MCF 10A (cell line): ENCODE results near the gene STXBP6. TPM values are rescaled to one million over a fixed set of nuclear protein-coding genes. Genes with fewer than 3 reads are reported as not detected.

Experiments used
- BruUV-seq: library from RNA; stranded (reverse); fragments of 400-500 nt; replicated peaks from 2 replicates; lab custom pipeline; 2021; lab: Mats Ljungman, UMichigan
- CTCF ChIA-PET: fragments of 300-600 bp; sonication (Branson Sonifier 250); formaldehyde crosslinking; extraction: SDS; loops from one replicate; lab custom pipeline; 2021; ENCODE audit warnings: antibody characterized with exemption, inconsistent platforms; lab: Yijun Ruan, JAX
- POLR2A ChIA-PET: fragments of 300-600, 350-650 bp; sonication (Branson Sonifier 250); formaldehyde crosslinking; extraction: SDS; loops from one replicate; lab custom pipeline; 2020; ENCODE audit warnings: antibody characterized with exemption, inconsistent platforms; lab: Yijun Ruan, JAX
- DNase-seq: peaks from one replicate; pipeline ENCODE4 v3.0.0-alpha.2; 2018; ENCODE audit not compliant: unreplicated experiment
- H3K27ac Mint-ChIP-seq: one replicate; pipeline ENCODE4 v1.8.0; 2022; ENCODE audit warnings: mild to moderate bottlenecking, low read depth, mixed read lengths; ENCODE audit not compliant: unreplicated experiment
- H3K27me3 Mint-ChIP-seq: one replicate; pipeline ENCODE4 v1.8.0; 2022; ENCODE audit warnings: mixed read lengths; ENCODE audit not compliant: insufficient read depth, unreplicated experiment
- H3K36me3 Mint-ChIP-seq: one replicate; pipeline ENCODE4 v1.8.0; 2022; ENCODE audit warnings: mild to moderate bottlenecking, moderate library complexity, mixed read lengths; ENCODE audit not compliant: insufficient read depth, unreplicated experiment
- H3K4me1 Mint-ChIP-seq: one replicate; pipeline ENCODE4 v1.8.0; 2022; ENCODE audit warnings: mixed read lengths; ENCODE audit not compliant: insufficient read depth, unreplicated experiment
- H3K4me3 Mint-ChIP-seq: one replicate; pipeline ENCODE4 v1.8.0; 2022; ENCODE audit warnings: mild to moderate bottlenecking, moderate library complexity, mixed read lengths; ENCODE audit not compliant: unreplicated experiment
- H3K9me3 Mint-ChIP-seq: one replicate; pipeline ENCODE4 v1.8.0; 2022; ENCODE audit warnings: mixed read lengths; ENCODE audit not compliant: unreplicated experiment
- CTCF ChIP-seq: fragments of 200-600 bp; IDR thresholded peaks from one replicate; pipeline ENCODE4 v1.8.0; 2022; ENCODE audit warnings: antibody characterized with exemption, mild to moderate bottlenecking; ENCODE audit not compliant: unreplicated experiment
- intact Hi-C: fragments of 100-400 bp; cut with micrococcal nuclease; formaldehyde crosslinking; loops from 2 replicates; pipeline ENCODE4 v1.14.1; 2022
- total RNA-seq: library from RNA; stranded (reverse); gene quantifications from 2 replicates; pipeline ENCODE4 v1.2.3, GENCODE V29; 2022

Gene STXBP6
- total RNA-seq, 1 experiment from 2014 or later, result not detected

DNA sequence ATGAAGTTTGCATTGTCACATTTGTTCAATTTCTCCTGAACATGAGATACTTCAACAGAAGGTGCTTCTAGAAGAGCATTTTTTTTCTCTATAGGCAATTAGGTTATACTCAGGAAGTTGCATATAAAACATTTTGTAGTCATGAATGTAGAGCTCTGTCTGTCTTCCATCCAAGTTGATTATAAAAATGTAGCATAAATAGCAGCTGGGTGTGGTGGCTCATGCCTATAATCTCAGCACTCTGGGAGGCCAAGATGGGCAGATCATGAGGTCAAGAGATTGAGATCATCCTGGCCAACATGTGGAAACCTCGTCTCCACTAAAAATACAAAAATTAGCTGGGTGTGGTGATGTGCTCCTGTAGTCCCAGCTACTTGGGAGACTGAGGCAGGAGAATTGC, 39.5 kb upstream of the STXBP6 start:
- Mint-ChIP-seq H3K36me3 (no peaks in the 10 kb centered on the region), H3K9me3 (no peaks in the 10 kb centered on the region), H3K4me3 (no peak overlapping the region), H3K27ac (no peak overlapping the region), H3K27me3 (no peaks in the 10 kb centered on the region), H3K4me1 (peaks cover 5% of the 10 kb centered on the region)
- no peak for DNase-seq
- ChIA-PET CTCF (interaction anchor here (0.7 kb wide), 1 partner anchor 62 kb away, joined by 4 read pairs; no protein-coding TSS in a partner anchor), POLR2A (no interaction called here)
- intact Hi-C loops, result no loop called here
- no TSS peak for BruUV-seq
- no peak for TF ChIP-seq CTCF

DNA sequence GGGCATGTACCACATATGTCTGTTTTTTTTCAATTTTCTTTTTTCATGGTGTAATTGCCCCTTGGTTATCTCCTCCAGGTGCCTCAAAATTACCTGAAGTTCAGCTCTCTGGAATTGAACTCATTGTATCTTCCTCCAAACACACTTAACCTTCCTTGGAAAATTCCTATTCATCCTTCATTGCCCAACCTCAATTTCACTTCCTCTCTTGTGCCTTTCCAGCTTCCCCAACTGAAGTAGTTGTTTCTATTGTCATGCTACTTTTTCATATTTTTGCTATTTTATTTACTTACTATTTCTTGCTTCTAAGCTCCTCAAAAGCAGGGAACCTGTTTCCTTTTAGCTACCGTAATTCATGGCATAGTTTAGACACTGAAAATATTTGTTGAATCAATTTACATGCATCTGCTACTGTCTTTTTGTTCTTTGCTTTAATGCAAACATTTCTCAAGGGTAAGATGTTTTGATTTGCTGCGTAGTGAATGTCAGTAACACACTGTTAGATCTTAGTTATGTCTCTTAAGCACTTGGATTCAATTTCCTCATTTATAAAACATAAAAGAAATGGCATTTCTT, 37.0 kb upstream of the STXBP6 start:
- Mint-ChIP-seq H3K36me3 (no peaks in the 10 kb centered on the region), H3K4me3 (no peak overlapping the region), H3K27me3 (no peaks in the 10 kb centered on the region), H3K9me3 (peaks cover 10% of the 10 kb centered on the region), H3K4me1 (peaks cover 5% of the 10 kb centered on the region), H3K27ac (no peak overlapping the region)
- intact Hi-C loops, result no loop called here
- CTCF ChIA-PET, result interaction anchor here (0.8 kb wide), 1 partner anchor 155 kb away, joined by 3 read pairs; no protein-coding TSS in a partner anchor
- no TSS peak for BruUV-seq
- POLR2A ChIA-PET, result no interaction called here
- DNase-seq, result no peak
- TF ChIP-seq CTCF, result no peak

GRCh38 chr14:25086081-25086480, 36.1 kb upstream of the STXBP6 start:
- ChIA-PET CTCF (no interaction called here), POLR2A (interaction anchor here (0.6 kb wide), 1 partner anchor 392 kb away, joined by 3 read pairs; no protein-coding TSS in a partner anchor)
- Mint-ChIP-seq H3K4me3 (no peak overlapping the region), H3K9me3 (peaks cover 10% of the 10 kb centered on the region), H3K36me3 (no peaks in the 10 kb centered on the region), H3K27ac (no peak overlapping the region), H3K4me1 (peaks cover 5% of the 10 kb centered on the region), H3K27me3 (no peaks in the 10 kb centered on the region)
- no TSS peak for BruUV-seq
- intact Hi-C loops, result no loop called here
- DNase-seq, result no peak
- TF ChIP-seq CTCF, result no peak

DNA sequence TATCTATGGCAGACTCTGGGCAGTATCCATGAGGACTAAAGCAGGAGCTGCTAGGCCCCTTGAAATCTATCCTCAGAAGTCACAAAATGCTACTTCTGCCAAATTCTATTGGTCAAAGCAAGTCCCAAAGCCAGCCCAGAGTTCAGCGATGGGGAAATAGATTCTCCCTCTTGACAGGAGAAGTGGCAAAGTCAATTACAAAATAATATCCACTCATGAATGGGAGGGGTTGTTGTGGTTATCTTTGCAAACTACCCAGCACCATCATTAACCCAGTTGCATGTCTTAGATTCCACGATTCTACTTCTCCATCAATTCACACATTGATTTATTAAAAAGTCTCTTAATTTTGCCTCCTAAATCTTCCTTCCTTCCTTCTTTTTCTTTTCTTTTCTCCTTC, 30.7 kb upstream of the STXBP6 start:
- peaks cover 10% of the 10 kb centered on the region for H3K9me3 Mint-ChIP-seq
- no peak overlapping the region for H3K4me3 Mint-ChIP-seq
- no peak overlapping the region for H3K27ac Mint-ChIP-seq
- TF ChIP-seq CTCF, result no peak
- intact Hi-C loops, result no loop called here
- no TSS peak for BruUV-seq
- CTCF ChIA-PET, result no interaction called here
- H3K4me1 Mint-ChIP-seq, result no peaks in the 10 kb centered on the region
- no peak for DNase-seq
- POLR2A ChIA-PET, result no interaction called here
- H3K36me3 Mint-ChIP-seq, result no peaks in the 10 kb centered on the region
- H3K27me3 Mint-ChIP-seq, result no peaks in the 10 kb centered on the region
